ENCODE data around the gene SLC12A4. TPM values are rescaled to one million over a fixed set of nuclear protein-coding genes. Genes with fewer than 3 reads are reported as not detected.
"Not testable (repeated sequence)": the region's sequence is repeated elsewhere in the genome, so short reads cannot be mapped to it uniquely, and the experiment has no call there.

The SLC12A4 gene
- total RNA-seq, 1 donor from 2014 or later = 98.3 TPM

DNA sequence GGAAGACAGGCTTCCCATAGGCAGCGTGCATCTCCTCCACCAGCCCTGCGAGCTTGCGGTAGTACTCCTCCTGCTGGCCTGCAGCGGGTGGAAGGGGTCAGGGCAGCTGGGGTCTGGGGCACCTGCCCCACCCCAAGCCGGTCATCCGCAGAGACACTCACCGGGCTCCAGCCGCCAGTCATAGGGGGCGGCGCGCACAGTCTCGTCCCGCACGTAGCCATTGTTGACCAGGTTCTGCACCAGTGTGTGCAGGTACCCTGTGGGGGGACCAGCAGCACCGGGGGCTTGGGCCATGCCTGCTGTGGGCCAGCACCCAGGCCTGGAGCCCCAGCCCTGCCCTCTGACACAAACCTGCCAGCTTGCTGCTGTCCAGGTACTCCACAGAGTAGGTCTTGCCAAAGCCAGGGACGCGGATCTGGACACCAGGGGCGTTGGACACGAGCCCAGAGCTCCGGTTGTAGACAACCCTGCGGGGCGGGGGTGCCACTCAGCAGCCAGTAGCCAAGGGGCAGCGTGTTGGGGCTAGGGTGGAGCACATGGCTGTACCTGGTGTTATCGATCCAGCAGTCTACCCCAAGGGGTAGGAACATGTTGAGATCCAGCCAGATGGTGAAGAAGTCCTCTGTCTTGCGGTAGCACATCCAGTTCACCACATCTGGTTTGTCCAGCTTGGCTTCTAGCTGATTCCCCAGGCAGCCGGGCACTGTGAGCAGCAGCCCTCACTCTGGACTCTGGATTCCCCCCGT lies 25.8 kb downstream of the SLC12A4 start:
- DNase-seq (ENCODE audit: low read depth) = no peak

DNA sequence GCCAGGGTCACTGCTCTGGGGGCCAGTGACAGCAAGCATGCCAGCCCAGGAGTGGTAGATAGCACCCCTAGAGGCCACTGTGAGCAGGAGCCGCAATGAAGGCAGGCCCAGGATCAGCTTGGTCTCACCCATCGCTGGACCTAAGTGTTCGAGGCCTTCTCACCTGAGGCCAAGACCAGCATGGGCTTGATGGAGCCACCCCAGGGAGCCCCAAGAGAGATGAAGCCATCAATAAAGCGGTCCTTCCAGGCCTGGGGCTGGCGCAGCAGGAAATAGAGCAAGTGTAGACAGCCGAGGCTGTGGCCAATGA lies 26.3 kb downstream of the SLC12A4 start:
- peak; percentile 40 for DNase-seq (ENCODE audit: low read depth)

DNA sequence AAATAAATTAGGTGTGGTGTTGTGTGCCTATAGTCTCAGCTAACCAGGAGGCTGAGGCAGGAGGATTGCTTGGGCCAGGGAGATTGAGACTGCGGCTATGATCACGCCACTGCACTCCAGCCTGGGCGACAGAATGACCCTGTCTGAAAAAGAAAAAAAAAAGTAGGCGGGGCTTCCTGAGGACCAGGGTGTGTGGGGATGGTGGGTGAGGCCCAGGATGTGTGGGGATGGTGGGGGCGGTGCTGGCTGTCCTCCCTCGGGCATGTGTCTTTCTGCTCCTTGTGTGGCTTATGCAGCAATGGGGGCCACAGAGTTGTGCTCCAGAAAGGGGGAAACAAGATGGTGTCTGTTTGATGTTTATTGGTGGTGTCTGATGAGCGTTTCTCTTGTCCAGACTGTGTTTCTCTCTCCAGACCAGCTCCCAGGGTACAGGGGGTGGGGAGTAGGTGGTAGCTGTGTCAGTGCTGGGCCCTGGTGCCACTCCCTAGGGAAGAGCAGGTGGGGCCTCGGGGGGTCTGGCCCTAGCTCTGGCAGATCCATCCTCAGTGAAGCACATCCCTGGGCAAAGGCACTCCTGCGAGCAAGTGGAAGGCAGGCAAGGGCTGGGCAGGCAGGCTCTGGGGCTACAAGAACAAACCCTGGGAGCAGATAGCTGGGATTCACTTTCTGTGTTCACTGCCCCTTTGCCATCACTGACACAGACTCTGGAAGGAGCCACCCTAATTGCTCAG lies 26.8 kb downstream of the SLC12A4 start:
- no peak for DNase-seq (ENCODE audit: low read depth)

- DNase-seq (ENCODE audit: low read depth) = no peak
Measured at GRCh38 chr16:67940446-67941089, 27.9 kb downstream of the SLC12A4 start.

DNA sequence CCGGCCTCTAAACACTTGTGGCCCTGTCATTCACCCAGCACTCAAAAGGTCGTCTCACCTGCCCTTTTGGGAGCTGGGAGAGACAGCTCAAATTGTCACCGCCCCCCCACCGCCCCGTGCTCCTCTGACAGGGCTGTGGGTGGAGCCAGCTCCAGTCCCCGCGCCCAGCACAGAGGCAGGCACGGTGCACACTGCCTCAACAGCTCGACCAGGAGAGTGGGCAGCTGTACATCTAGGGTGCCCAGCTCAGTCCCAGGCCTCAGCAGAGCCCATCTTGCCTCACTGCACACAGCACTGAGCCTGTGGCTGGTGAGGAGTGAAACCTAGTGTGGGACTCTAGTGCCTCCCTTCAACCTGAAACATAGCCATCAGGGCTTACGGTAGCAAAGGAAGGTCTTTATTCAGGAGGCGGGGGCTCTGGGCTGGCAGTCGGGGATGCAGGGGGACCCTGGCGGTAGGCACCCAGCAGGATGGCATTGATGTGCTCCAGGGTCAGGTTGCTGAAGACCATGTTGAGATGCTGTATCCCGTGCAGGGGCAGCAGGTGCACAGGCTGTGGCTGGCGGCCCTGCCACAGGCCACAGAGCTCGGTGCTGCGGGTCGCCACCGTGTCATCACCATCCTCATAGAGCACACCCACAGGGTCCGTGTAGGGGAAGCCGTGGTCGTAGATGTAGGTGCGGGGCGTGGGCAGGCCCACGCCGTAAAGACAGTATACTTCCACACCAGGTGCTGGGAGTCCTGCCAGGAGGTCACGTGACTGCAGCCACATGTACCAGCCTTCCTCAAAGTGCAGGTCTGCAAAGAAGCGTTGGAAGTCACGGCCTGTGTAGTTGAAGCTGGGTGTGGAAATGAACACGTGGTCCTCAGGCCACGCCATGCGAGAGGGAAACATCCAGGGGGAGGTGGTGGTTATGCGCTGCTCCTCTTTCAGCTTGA lies 28.7 kb downstream of the SLC12A4 start:
- DNase-seq (ENCODE audit: low read depth) = peak; percentile 36

- not testable (repeated sequence) for DNase-seq (ENCODE audit: low read depth)
Measured at GRCh38 chr16:67937713-67938112, 30.7 kb downstream of the SLC12A4 start.

DNA sequence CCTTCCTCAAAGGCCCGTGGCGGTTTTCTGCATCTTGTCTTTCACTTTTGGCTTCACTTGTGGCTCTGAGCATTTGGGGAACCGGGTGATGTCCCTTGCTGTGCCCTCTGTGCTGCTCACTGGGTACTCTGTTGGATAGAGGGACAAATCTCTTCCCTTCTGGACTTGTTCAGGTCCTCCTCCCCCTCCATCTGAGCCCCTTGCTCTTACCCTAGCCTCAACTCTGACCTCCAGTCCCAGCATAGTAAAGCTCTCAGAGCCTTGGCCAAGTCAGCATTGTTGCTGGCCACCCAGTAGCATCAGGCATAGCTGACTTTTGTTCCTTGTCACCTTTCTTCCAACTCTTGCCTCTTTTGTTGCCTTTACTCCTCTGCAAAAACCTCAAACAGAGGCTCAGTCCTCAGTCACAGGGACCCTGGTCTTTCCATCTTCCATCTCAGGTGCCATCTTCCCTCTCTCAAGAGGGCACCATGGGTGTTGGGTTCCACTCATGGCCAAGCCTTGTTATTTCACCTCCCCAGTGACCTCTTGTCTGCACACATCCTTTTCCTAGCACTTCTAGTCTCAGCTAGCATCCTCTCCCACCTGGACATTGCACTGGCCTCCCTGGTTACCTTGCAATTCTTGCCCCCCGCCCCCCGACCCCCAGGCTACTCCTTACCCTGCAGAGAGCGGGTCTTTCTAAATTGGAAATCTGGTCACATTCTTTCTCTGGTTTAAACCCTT lies 31.4 kb downstream of the SLC12A4 start:
- peak; percentile 67 for DNase-seq (ENCODE audit: low read depth)

DNA sequence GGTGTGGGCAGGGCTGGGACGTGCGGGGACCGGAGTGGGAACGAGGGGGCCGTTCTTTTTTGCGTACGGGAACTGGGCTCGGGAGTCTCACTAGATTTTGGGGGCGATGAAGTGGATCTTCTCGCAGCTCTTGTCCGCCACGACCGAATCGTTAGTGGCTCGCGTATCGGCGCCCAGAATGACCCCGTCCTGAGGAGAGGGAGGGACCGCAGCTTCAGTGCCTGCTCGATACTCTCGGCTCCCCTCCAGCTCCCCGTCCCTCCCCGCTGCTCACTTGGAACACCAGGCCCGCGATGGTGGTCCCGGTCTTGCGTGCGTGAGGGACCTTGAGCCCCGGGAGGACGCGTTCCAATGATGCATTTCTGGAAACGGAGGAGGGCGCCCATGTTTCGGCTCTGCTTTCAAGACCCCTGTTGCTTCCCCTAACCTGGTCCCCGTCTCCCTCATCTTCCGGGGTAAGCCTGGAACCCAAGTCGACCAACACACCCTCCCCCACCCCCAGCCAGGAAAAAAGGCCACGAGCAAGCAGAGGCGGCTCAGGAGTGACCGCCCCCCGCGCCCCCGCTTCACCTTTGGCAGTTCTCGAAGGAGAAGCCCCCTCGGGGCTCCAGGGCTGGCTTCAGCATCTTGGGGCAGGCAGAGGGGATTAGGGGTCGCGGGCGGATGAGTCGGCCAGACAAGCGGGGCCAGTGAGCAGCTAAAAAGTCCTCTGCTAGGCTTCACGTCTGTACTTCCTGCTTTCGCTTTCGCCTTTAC lies 32.1 kb downstream of the SLC12A4 start, which contains the start of gene PSMB10:
PSMB10 (minus strand) TSS at position 727 of the 756 bp plus-strand sequence; CDS start at position 626, 101 bp downstream.
- DNase-seq (ENCODE audit: low read depth) = peak; percentile 54

GRCh38 chr16:67935402-67936123 lies 32.9 kb downstream of the SLC12A4 start:
- peak; percentile 92 for DNase-seq (ENCODE audit: low read depth)

DNA sequence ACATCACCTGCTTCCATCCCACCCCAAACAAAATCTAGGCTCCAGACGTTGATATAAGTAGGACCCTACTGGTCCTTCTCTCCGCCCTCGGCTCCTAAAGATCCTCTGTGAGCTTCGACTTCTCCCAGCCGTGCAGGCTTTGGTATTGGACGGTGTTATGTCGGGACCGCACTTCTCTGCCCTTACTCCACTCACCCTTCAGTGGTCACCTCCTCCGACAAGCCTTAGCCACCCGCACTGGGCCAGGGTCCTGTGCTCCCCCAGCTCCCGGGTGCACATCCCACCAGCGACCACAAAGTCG lies 33.4 kb downstream of the SLC12A4 start:
- DNase-seq (ENCODE audit: low read depth) = no peak

GRCh38 chr16:67934306-67935100 lies 33.9 kb downstream of the SLC12A4 start:
- peak; percentile 36 for DNase-seq (ENCODE audit: low read depth)

GRCh38 chr16:67933805-67934204 lies 34.6 kb downstream of the SLC12A4 start:
- no peak for DNase-seq (ENCODE audit: low read depth)

DNA sequence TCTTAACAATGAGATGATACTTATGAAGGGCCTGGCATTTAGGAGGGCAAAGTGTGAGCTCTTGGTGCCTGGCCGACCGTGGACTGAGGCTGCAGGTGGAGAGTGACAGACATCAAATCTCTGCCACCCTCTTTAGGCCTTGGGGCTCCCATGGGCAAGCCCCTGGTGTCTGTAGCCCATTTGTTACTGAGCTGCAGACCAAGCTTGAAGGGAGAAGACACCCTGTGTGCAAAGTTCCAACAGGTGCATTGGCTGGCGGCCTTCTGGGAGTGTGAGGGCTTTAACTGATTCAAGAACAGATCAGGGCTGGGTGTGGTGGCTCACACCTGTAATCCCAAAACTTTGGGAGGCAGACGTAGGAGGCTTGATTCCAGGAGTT lies 36.0 kb downstream of the SLC12A4 start:
- no peak for DNase-seq (ENCODE audit: low read depth)

GRCh38 chr16:67931712-67932461 lies 36.5 kb downstream of the SLC12A4 start, which contains the start of gene CTRL:
CTRL (minus strand) TSS chr16:67931862; CDS start chr16:67931852, 10 bp downstream.
- DNase-seq (ENCODE audit: low read depth) = no peak

- DNase-seq (ENCODE audit: low read depth) = no peak
Measured at GRCh38 chr16:67930678-67931211, 37.7 kb downstream of the SLC12A4 start.

DNA sequence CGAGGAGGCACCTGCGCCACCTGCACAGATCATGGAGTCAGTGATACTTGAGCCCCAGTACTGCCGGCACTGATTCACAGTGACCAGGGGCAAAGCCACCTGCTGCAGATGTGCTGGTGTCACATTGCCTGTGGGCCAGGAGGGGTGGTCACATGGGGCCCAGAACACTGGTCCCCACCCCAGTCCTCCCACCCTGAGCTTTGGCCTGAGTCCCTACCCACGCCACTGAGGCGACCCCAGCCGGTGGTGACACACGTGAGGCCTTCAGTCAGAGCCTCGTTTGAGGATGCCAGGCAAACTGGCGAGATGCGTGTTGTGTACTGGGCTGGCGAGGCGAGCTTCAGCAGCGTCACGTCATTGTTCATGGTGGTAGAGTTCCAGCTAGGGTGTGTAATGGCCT lies 38.2 kb downstream of the SLC12A4 start:
- DNase-seq (ENCODE audit: low read depth) = no peak
